Suprapubic skin (tissue), 4 donors: ENCODE measurements around the gene ARHGAP5. TPM values are rescaled to one million over a fixed set of nuclear protein-coding genes. Genes with fewer than 3 reads are reported as not detected.

Source experiments
- DNase-seq, 2 donors: peaks; one replicate each; pipeline ENCODE4 v3.0.0-alpha.2; 2019; ENCODE audit warnings: low spot score in 2 of 2
- H3K27ac ChIP-seq: fragments of 200-600 bp; sonication (generic); one replicate; pipeline ENCODE4 v1.5.1; 2019
- H3K27me3 ChIP-seq: fragments of 200-600 bp; sonication (generic); one replicate; pipeline ENCODE4 v1.5.1; 2019
- H3K36me3 ChIP-seq: fragments of 200-600 bp; sonication (generic); one replicate; pipeline ENCODE4 v1.5.1; 2019
- H3K4me1 ChIP-seq: fragments of 200-600 bp; sonication (generic); one replicate; pipeline ENCODE4 v1.5.1; 2019
- H3K4me3 ChIP-seq: fragments of 200-600 bp; sonication (generic); one replicate; pipeline ENCODE4 v1.5.1; 2019; ENCODE audit warnings: mild to moderate bottlenecking
- H3K9me3 ChIP-seq: fragments of 200-600 bp; sonication (generic); one replicate; pipeline ENCODE4 v1.5.1; 2019
- CTCF ChIP-seq, 2 donors: fragments of 200-600 bp in 1 of 2; fragments of 450-650 bp in 1 of 2; sonication (generic) in 1 of 2; IDR thresholded peaks; one replicate each; pipeline ENCODE4 v1.5.1; 2016 to 2019; ENCODE audit warnings: antibody characterized with exemption in 2 of 2, mild to moderate bottlenecking in 1 of 2, moderate library complexity in 1 of 2
- EP300 ChIP-seq: sonication (generic); formaldehyde crosslinking; IDR thresholded peaks from one replicate; pipeline ENCODE4 v1.6.1; 2017; ENCODE audit warnings: antibody characterized with exemption
- POLR2A ChIP-seq, 2 donors: fragments of 450-650 bp; IDR thresholded peaks; one replicate each; pipeline ENCODE4 v1.6.1; 2017; ENCODE audit warnings: antibody characterized with exemption in 2 of 2, mild to moderate bottlenecking in 2 of 2, moderate library complexity in 2 of 2
- POLR2AphosphoS5 ChIP-seq, 3 donors: sonication (generic); formaldehyde crosslinking; IDR thresholded peaks; one replicate each; pipeline ENCODE4 v1.6.1; 2017; ENCODE audit warnings: antibody characterized with exemption in 3 of 3
- WGBS: methylation state at CpG from one replicate; pipeline ENCODE4 v1.1.5; 2018; 5-methylcytosine and 5-hydroxymethylcytosine counted together
- total RNA-seq, 4 donors: library from RNA; depleted of rRNA; stranded (reverse); fragments of >200 nt; gene quantifications; one replicate each; pipeline ENCODE4 v1.1.0, GENCODE V29; 2016

The ARHGAP5 gene
- total RNA-seq, 4 donors from 2014 or later = 92.5 to 125 (median 109) TPM

- Histone ChIP-seq H3K27me3 (no peaks in the 10 kb centered on the region), H3K9me3 (no peaks in the 10 kb centered on the region), H3K27ac (no peak overlapping the region), H3K4me1 (no peaks in the 10 kb centered on the region), H3K4me3 (no peak overlapping the region), H3K36me3 (no peaks in the 10 kb centered on the region)
- DNase-seq = no peak
- 94% methylated on average over 1 of the region's 1 CpG for WGBS
- no peak for TF ChIP-seq CTCF (IDR thresholded peaks at IDR 0.05)
- no peak for TF ChIP-seq POLR2AphosphoS5 (IDR thresholded peaks at IDR 0.05)
- no peak for TF ChIP-seq POLR2A (IDR thresholded peaks at IDR 0.05)
- TF ChIP-seq EP300 = no peak
These were observed 89.8 kb downstream of the ARHGAP5 start for GRCh38 chr14:32166924-32167323.

- no peaks in the 10 kb centered on the region for H3K9me3 ChIP-seq
- H3K36me3 ChIP-seq = no peaks in the 10 kb centered on the region
- no peak for DNase-seq
- H3K4me3 ChIP-seq = no peak overlapping the region
- H3K4me1 ChIP-seq = no peaks in the 10 kb centered on the region
- H3K27ac ChIP-seq = no peak overlapping the region
- no peak for TF ChIP-seq CTCF (IDR thresholded peaks at IDR 0.05)
- no peak for TF ChIP-seq POLR2A (IDR thresholded peaks at IDR 0.05)
- TF ChIP-seq POLR2AphosphoS5 (IDR thresholded peaks at IDR 0.05) = no peak
- no peak for TF ChIP-seq EP300
- 69% methylated on average over 3 of the region's 3 CpGs for WGBS
- no peaks in the 10 kb centered on the region for H3K27me3 ChIP-seq
These were observed 90.8 kb downstream of the ARHGAP5 start for GRCh38 chr14:32167907-32168306.

GRCh38 chr14:32169191-32169590 is 92.1 kb downstream of the ARHGAP5 start:
- TF ChIP-seq POLR2AphosphoS5 (IDR thresholded peaks at IDR 0.05) = no peak
- TF ChIP-seq EP300 = no peak
- no peak for TF ChIP-seq POLR2A (IDR thresholded peaks at IDR 0.05)
- TF ChIP-seq CTCF (IDR thresholded peaks at IDR 0.05) = no peak
- H3K4me3 ChIP-seq = no peak overlapping the region
- H3K27me3 ChIP-seq = no peaks in the 10 kb centered on the region
- no peak overlapping the region for H3K27ac ChIP-seq
- H3K4me1 ChIP-seq = no peaks in the 10 kb centered on the region
- DNase-seq = no peak
- 87% methylated on average over 3 of the region's 3 CpGs for WGBS
- H3K9me3 ChIP-seq = no peaks in the 10 kb centered on the region
- H3K36me3 ChIP-seq = no peaks in the 10 kb centered on the region

- H3K36me3 ChIP-seq = no peaks in the 10 kb centered on the region
These were observed 94.4 kb downstream of the ARHGAP5 start for GRCh38 chr14:32171469-32171868.

More at GRCh38 chr14:32171469-32171868, 94.4 kb downstream of the ARHGAP5 start:
- H3K4me3 ChIP-seq = no peak overlapping the region
- DNase-seq = no peak
- no peak overlapping the region for H3K27ac ChIP-seq
- no peaks in the 10 kb centered on the region for H3K4me1 ChIP-seq
- no peaks in the 10 kb centered on the region for H3K27me3 ChIP-seq
- 78% methylated on average over 5 of the region's 5 CpGs for WGBS
- TF ChIP-seq CTCF (IDR thresholded peaks at IDR 0.05) (no peak), EP300 (no peak), POLR2A (IDR thresholded peaks at IDR 0.05) (no peak), POLR2AphosphoS5 (IDR thresholded peaks at IDR 0.05) (no peak)
- H3K9me3 ChIP-seq = no peaks in the 10 kb centered on the region
